Spleen (tissue), 7 donors: ENCODE results near the gene ACTN1.

Experiments used
- CTCF ChIP-seq, 11 experiments: fragments of 200-600 bp in 7 of 11; fragments of 450-650 bp in 4 of 11; sonication (generic) in 4 of 11; IDR thresholded peaks in 8 of 11; conservative IDR thresholded peaks in 3 of 11; 1 replicate in 7 of 11; 2 replicates in 4 of 11; pipeline versions ENCODE4 v1.4.0 to v1.8.0; 2016 to 2021; ENCODE audit warnings: antibody characterized with exemption in 11 of 11, inconsistent platforms in 4 of 11, mild to moderate bottlenecking in 1 of 11
- POLR2AphosphoS5 ChIP-seq, 3 donors: sonication (generic); formaldehyde crosslinking; IDR thresholded peaks; one replicate each; pipeline ENCODE4 v1.5.1; 2017; ENCODE audit warnings: antibody characterized with exemption in 3 of 3
- donor health status: DM: no; HTN: no; CAD: no; lungs with moderate emphysema.
- donor health status: DM: no; HTN: no; CAD: no.
- donor health status: DM: no; HTN: no; CAD: no.

- TF ChIP-seq CTCF (IDR thresholded peaks at IDR 0.05 in 8 of 11, conservative IDR thresholded peaks at IDR 0.05 in 3 of 11) (no peak), POLR2AphosphoS5 (IDR thresholded peaks at IDR 0.05) (no peak)
Observed at GRCh38 chr14:68949601-68949965, 29.5 kb downstream of the ACTN1 start.
